Tongue (tissue), 2 donors: Measurements from ENCODE around the gene RRP12. TPM values are rescaled to one million over a fixed set of nuclear protein-coding genes. Genes with fewer than 3 reads are reported as not detected.
"Not testable (repeated sequence)": the region's sequence is repeated elsewhere in the genome, so short reads cannot be mapped to it uniquely, and the experiment has no call there.

Experiments
- DNase-seq: peaks from one replicate; pipeline ENCODE4 v3.0.0-alpha.2; 2015
- total RNA-seq: library from RNA; depleted of rRNA; stranded (reverse); fragments of >200 nt; gene quantifications from one replicate; pipeline ENCODE4 v1.2.3, GENCODE V29; 2014

The RRP12 gene
- total RNA-seq, 1 donor from 2014 or later = 18.6 TPM

DNA sequence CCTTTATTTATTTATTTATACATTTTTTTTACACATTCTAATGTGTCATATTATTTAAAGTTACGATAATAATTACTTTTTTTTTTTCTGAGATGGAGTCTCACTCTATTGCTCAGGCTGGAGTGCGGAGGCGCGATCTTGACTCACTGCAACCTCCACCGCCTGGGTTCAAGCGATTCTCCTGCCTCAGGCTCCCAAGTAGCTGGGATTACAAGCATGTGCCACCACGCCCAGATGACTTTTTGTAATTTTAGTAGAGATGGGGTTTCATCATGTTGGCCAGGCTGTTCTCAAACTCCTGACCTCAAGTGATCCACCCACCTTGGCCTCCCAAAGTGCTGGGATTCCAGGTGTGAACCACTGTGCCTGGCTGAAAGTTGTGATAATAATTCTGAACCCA is 5.3 kb upstream of the RRP12 start:
- DNase-seq = not testable (repeated sequence)

DNA sequence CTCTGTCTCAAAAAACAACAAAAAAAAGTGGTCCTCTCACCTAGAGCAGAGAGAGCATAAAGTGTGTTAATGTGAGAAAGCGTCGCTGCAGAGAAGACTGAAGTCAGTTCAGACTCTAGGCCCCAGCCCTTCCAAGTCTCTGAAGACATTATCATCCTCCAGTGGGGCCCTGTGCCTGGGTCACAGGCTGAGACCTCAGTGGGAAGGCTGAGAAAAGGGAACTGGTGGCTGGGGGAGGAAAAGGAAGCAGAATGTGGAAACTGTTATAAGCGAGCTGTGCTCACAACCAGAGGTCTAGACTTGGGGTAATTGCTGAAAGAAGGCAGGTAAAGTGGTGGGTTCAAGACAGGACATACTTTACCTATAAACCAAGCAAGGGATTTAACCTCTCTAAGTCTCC is 4.9 kb upstream of the RRP12 start:
- no peak for DNase-seq

DNA sequence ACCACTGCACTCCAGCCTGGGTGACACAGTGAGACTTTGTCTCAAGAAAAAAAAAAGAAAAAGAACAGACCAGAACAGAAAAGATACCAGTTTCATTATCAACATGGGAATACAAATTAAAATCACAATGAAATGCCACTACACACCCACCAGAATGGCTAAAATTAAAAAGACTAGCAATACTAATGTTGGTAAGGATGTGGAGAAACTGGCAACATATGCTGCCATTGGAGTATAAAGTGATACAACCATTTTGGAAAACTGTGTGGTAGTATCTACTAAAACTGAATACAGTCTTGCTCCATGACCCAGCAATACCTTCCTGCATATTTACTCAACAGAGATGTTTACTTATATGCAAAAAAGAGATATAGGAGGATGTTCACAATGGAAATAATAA is 2.9 kb upstream of the RRP12 start:
- DNase-seq = no peak

DNA sequence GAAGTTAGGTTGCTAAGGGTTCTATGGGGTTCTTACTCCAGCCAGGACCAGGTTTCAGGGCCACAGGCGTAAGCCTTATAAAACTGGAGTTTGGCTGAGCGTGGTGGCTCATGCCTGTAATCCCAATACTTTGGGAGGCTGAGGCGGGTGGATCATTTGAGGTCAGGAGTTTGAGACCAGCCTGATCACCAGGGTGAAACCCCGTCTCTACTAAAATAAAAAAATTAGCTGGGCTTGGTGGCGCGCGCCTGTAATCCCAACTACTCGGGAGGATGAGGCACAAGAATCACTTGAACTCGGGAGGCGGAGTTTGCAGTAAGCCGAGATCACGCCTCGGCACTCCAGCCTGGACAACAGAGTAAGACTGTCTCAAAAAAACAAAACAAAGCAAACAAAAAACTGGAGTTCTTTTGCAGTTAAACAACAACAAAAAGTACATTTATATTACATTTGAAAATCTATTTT is 347 bp upstream of the RRP12 start:
- no peak for DNase-seq

DNA sequence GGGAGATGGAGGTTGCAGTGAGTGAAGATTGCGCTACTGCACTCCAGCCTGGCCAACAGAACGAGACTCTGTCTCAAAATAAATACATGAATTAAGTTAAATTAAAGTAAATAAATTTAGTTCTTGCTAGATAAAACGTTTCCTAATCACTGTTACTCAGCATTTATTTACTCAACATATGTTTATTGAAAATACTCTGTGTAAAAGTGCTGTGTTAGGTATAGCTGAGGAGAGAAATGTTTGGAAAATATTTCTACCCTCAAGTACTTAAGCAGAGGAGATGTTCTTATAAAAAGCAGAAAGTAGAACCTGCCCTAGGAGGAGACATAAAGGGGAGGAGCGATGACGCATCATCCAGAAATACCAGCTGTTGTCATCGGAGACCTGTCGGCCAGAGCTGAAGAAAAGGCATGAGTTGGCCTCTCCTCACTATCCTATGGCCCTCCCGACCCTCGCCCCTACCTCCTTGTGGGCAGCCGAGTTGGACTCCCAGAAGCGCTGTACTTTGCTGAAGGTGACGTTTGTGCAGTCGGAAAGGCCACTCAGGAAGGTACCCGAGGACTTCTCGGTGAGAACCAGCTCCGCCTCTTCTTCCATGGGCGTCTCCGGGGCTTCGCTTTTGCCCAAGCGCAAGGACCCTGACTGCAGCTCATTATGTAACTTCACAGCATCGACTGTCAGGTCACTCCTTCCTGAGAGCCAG is 1.1 kb downstream of the RRP12 start:
- peak; percentile 59 for DNase-seq

DNA sequence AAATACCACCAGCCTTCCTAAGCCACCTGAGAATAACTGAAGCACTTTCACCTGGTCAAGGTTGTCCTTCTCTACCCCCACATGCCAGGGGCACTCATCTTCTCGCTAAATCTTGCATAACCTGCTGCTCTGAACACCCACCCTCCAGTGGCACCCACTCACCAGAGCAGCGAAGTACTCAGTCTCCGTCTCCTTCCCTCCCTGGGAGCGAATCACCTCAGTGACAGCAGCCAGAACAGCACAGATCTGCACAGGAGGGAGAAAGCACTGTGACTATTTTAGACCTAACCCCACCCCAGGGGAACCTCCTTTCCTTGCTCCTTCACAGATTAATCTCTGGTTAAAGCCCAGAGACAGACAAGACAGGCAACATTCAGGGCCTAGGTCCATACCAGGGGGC is 5.1 kb downstream of the RRP12 start:
- no peak for DNase-seq

DNA sequence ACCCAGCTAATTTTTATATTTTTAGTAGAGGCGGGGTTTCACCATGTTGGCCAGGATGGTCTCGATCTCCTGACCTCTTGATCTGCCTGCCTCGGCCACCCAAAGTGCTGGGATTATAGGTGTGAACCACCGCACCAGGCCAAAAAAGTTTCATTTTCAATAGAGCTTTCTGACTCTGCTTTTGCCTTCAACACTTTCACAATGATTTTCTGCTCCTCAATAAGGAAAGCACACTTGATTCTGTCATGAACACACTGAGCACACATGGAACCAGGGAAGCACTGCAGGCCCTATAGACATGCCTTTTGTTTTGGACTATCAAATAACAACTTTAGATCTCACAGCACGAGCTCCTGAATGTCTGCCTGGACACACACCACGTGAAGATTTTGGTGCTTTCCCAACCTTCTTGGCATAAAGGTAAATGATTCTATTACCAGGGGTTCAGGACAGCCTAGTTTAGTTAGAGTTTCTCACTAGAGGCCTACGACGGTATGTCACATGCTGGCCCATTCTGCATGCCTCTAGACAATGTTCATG is 8.0 kb downstream of the RRP12 start:
- DNase-seq = no peak

DNA sequence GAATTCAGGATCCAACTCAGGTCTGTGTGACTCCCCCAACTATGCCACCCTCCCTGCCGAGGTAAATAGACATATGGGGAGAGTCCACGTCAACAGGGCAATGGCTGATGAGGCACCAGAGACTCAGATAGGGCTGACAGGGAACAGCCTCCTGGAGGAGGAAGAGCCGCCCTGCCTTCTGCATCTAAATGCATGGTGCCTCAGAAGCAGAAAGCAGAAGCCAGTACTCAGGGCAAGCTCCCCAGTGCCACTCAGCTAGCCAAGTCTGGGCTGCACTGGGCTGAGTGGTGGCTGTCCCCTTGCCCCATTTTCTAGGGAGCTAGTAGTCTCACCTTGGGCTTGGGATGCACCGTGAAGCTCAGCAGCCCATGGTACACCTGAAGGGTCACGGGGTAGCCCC is 11.0 kb downstream of the RRP12 start:
- no peak for DNase-seq

DNA sequence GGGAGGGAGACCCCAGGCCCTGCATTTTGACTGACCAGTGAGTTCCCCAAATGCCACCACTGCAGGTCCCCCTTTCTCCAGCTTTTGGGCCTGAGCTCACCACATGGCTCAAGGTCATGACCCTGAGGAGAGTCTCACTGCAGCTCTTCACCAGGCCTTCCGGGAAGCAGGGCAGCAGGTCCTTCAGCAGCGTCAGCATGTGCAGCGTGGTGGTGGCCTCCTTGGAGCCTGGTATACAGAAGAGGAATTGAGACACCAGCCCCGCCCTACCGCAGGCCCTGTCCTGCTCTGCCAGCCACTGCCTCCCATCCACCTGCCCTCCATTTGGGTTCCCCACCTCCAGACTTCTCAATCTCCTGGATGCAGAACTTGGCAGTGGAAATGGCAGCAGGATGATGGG is 13.0 kb downstream of the RRP12 start:
- no peak for DNase-seq

DNA sequence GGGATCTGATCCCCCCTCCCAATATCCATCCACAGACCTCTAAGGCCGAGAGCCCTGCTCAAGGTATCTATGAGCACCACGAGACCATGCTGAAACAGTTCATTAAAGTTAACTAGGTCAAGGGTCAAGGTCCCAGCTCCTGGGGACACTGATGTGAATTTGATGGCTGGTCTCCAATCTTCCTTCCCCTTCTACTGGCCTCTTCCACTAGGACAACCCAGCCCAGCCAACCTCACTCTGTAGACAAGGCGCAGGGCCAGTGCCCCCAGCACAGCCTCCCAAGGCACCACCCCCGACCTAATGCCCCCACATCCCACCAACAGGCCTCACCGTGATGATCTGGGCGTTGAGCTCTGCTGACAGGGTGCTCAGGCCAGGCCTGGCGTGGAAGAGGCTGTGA is 15.6 kb downstream of the RRP12 start:
- no peak for DNase-seq

DNA sequence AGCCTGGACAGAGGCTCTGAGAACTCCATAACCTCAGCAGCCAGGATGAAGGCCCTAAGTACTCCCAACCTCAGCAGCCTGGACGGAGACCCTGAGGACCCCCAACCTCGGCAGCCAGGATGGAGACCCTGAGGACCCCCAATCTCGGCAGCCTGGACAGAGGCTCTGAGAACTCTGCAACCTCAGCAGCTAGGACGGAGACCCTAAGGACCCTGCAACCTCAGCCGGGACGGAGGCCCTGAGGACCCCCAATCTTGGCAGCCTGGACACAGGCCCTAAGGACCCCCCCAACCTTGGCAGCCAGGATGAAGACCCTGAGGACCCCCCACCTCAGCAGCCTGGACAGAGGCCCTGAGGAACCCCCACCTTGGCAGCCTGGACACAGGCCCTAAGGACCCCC is 16.5 kb downstream of the RRP12 start:
- DNase-seq = no peak

DNA sequence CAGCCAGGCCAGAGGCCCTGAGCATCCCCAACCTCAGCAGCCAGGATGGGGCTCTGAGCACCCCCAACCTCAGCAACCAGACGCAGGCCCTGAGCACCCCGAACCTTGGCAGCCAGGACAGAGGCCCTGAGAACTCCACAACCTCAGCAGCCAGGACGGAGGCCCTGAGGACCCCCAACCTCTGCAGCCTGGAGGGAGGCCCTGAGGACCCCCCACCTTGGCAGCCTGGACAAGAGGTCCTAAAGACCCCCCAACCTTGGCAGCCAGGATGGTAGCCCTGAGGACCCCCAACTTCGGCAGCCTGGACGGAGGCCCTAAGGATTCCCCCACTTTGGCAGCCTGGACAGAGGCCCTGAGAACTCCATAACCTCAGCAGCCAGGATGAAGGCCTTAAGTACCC is 17.0 kb downstream of the RRP12 start:
- DNase-seq = no peak

DNA sequence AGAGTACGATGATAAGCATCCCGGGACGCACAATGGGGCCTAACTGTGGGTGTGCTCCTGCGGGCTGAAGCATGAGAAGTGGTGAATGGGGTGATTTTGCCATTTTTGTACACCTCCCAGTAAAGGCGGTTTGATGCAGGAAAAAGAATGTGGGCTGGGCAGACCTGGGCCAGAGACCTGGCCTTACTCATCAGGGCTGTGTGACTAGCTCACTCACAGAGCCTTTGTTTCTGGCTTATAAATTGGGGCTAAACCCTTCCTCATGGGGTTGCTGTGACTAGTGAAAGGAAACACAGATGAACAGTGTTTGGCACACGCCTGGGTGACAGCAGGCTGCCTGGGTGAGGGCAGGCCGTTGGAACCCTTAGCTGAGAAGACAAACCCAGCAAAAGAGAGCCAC is 18.0 kb downstream of the RRP12 start:
- no peak for DNase-seq

DNA sequence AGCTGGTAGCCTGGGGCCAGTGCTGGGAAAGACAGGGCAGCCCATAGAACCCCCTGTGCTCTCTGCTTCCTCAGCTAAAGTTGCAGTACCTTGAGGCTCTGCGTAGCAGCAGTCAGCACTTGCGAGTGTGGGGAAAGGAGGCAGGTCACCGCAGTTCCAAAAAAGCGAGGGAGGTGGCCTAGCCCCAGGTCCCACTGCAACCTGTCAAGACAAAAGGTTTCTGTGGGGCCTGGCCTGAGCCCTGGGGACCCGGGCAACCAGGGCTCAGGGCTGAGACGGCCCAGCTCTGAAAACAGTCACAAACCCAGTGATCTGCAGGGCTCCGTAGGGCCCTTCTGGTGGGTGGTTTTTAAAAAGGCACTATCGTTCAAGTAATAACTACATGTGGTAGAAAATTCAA is 19.5 kb downstream of the RRP12 start:
- DNase-seq = no peak

DNA sequence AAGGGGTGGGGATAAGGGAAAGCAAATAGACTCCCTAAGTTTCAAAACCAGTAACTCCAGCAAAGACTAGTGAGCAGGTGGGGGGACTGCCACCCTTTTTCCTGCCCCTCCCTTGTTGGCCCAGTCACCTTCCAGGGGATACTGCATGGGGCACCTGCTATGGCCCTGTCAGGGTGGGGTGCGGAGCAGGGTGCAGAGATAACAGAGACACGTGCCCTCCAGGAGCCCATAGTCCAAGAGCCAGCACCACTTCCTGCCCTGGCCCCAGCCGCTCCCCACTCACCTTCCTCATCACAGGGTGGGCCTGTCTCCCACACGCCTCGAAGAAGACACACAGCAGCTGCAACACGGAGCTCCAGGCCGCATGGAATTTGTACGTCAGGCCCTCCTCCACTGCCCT is 20.6 kb downstream of the RRP12 start:
- DNase-seq = no peak

DNA sequence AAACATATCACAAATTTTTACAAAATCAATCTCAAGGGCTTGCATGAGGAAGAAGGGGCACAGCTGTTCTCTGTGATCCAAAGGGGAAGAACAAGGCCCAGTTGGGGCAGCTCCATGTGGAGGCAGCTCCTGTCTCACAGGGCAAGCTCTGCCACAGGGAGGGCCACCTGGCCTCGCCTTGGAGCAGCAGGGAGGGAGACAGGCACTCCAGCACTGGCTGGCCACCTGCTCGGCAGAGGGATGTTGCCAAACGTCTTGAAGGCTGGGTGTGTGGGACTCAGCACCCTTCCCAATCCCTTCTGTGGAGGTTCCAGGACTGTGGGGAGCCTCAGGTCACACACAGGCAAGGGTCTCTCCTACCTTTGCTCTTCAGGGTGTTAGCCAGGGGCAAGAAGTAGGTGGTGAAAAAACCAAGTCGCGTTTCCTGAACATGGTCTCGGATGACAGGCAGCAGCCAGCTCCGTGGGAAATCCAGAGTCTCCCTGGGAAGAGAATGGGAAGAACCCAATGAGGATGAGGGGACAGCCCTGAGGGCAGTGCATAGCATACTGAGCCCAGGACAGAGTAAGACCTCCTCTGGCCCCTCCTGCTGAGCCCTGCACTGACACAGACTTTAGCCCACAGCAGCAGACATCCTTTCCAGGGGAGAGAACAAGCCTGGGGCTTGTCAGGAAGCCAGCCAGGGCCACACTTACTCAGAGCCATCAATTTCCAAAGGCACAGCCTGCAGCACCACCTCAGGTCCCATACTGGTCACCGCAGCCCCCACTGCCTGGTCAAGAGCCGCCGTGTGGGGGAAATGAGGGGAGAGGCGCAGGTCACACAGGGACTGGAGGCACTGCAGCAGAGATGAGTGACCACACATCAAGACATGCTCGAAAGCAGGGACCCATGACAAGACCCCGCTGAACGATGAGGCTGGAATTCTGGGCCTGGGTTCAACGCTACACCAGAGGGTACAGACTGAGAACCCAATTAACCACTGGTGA is 21.9 kb downstream of the RRP12 start:
- DNase-seq = no peak

DNA sequence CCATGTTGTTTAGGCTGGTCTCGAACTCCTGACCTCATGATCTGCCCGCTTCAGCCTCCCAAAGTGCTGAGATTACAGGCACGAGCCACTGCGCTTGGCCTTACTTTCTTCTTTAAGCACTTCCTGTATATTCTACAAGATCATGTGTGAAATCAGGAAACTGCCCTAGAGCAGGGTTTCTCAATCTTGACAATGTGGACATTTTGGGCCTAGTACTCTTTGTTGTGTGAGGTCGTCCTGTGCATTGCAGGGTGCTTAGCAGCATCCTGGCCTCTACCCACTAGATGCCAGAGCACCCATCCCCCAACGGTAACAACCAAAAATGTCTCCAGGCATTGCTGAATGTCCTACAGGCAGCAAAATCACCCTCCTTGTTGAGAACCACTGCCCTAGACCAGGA is 24.7 kb downstream of the RRP12 start:
- no peak for DNase-seq

DNA sequence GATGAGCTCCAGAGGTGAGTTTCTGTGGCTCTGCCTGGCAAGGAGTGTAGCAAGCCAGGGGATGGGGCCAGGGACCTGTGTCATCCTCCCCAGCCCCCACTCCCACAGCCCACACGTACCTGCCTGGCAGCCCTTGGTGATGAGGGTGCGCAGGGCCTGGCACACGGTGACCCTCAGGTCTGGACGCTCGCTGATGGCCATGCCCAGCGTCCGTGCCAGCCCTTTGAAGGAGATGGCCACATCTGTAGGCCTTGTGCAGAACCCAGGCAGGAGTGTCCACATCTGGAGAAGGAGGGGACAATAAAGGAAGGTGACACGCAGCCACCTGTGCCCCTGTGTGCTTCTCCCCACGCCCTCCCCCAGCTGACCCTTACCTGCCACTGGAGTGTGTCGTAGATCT is 27.7 kb downstream of the RRP12 start:
- DNase-seq = no peak

DNA sequence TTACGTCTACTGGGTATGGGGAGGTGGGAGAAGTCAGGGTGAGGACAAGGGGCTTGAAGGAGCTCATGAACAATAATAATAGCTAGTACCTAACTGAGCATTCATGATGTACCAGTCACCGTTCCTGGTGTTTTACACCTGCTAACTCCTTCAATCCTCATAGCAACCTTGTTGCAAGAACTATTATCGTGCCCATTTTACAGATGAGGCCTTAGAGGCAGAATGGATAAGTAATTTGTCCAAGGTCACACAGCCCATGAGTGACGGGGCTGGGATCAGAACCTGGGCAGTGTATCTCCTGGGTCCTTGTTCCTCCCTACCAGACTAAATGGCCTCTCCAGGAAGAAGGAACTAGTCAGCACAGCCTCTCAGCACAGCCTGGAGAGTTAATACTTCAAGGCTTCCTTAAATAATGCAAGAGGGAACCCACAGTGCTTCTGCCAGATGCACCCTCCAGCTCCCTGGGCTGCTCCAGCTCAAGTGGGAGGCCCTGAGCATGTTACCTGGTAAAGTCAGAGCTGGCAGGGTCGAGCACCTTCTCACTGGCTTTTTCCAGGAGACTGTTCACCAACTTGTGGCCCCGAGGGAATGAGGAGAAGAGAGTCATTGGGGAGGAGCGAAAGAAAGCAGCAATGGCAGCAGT is 28.8 kb downstream of the RRP12 start:
- DNase-seq = no peak

DNA sequence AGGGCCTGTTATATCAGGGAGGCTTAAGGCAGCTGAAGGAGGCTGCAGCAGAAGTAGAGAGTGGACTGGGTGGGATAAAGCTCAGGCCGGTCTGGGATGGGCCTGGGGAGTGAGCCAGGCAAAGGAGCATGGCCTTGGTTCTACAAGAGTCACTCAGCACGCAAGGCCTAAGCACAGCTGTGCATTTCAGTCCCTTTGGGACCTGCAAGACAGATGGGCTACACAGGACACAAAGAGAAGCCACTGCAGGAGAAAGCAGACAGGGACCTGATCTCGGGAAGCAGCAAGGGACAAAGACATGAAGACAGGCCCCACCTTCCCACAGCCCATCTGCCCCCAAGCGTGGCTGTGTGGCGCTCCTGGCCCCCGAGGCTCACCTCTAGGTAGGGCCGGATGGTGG is 29.4 kb downstream of the RRP12 start:
- no peak for DNase-seq

DNA sequence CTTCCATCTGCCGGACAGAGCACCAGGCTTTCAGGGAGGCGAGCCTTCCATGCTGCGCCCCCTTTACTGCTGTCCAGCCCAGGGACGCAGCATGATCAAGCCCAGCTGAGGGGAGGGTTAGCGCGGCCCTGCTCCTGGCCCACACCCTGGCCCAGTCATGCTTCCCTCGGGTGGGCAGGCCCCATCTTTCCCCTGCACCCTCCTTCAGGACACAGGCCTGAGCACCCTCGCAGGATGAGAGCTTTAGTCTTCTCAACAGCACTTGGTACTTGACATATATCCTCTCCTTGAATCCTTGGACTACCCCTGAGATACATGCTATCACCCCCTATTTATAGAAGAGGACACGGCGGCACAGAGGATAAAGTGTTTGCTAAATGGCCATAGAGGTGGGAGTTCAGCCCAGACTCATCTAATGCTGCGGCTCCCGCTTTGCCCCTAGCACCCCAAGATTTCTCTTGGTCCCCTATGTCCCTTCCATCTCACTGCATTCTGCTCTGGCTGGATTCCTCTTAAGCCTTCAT is 34.0 kb downstream of the RRP12 start:
- no peak for DNase-seq

DNA sequence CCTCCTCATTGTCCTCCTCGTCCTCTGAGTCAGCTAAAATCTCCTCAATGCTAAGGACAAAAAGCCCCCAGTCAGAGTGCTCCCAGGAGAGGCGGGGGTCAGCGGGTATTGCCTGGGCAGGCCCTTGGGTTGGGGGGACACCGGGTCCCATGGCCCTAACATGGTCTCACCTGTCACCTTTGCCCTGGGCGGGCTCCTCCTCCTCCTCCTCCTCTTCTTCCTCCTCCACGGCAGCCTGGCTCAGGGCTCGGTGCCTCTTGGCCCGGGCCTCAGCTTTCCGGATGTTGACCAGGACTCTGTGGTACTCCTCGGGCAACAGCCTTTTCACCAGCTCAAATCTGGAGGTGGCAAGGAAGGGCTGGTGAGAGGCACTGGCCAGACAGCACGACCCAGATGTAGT is 34.6 kb downstream of the RRP12 start:
- DNase-seq = no peak
